ENCODE results near the gene OR10H3.
"Not testable (repeated sequence)": the region's sequence is repeated elsewhere in the genome, so short reads cannot be mapped to it uniquely, and the experiment has no call there.

OR10H3 gene

GRCh38 chr19:15776991-15777970, 39.5 kb downstream of the OR10H3 start:
- no peak for DNase-seq (ENCODE audit: low read depth in 2 of 3, low spot score in 2 of 3)

- DNase-seq (ENCODE audit: low read depth in 2 of 3, low spot score in 2 of 3): no peak
Measured at GRCh38 chr19:15779756-15780476, 42.1 kb downstream of the OR10H3 start.

- no peak for DNase-seq (ENCODE audit: low read depth in 2 of 3, low spot score in 2 of 3)
Measured at GRCh38 chr19:15780610-15781418, 43.0 kb downstream of the OR10H3 start.

GRCh38 chr19:15781661-15782060, 43.9 kb downstream of the OR10H3 start:
- no peak for DNase-seq (ENCODE audit: low read depth in 2 of 3, low spot score in 2 of 3)

- DNase-seq (ENCODE audit: low read depth in 2 of 3, low spot score in 2 of 3): no peak
Measured at GRCh38 chr19:15782211-15782610, 44.4 kb downstream of the OR10H3 start.

GRCh38 chr19:15782896-15783295, 45.1 kb downstream of the OR10H3 start:
- not testable (repeated sequence) for DNase-seq (ENCODE audit: low read depth in 2 of 3, low spot score in 2 of 3)

- no peak for DNase-seq (ENCODE audit: low read depth in 2 of 3, low spot score in 2 of 3)
Measured at GRCh38 chr19:15787611-15788155, 49.9 kb downstream of the OR10H3 start, which contains the start of gene OR10H5. TSS of gene OR10H5 (plus strand) at chr19:15787661. CDS start at chr19:15794049, 6,388 bp downstream.

GRCh38 chr19:15788594-15789270, 50.9 kb downstream of the OR10H3 start:
- no peak for DNase-seq (ENCODE audit: low read depth in 2 of 3, low spot score in 2 of 3)

- no peak for DNase-seq (ENCODE audit: low read depth in 2 of 3, low spot score in 2 of 3)
Measured at GRCh38 chr19:15790096-15790495, 52.3 kb downstream of the OR10H3 start.
